ENCODE data around the gene DDR1. TPM values are rescaled to one million over a fixed set of nuclear protein-coding genes. Genes with fewer than 3 reads are reported as not detected.

The DDR1 gene
- total and polyA plus RNA-seq, 2 donors from 2014 or later, result 95.8 to 362 TPM

DNA sequence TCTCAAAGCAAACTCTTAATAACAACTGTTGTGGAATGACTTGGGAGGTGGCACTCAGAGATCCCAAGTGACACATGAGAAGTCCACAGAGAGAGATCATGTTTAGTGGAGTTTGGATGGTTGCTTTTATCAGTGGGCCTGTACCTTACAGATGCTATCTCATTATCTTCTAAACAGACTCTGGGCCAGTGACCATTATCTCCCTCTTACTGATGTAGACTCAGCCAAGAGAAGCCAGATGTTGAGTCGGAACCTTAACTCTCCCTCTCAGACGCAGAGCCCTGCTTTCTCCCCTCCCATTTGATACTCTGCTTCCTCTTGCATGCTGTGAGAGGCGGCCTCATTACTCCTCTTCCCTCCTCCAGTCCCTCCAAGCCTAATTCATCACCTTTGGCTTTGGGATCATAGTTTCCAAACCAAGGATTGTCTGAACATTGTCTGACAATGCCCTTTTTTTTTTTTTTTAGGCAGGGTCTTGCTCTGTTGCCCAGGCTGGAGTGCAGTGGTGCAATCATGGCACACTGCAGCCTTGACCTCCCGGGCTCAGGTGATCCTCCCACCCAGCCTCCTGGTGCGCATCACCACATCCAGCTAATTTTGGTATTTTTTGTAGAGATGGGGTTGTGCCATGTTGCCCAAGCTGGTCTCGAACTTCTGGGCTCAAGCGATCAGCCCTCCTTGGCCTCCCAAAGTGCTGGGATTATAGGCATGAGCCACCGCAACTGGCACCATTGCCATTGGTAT, 4.5 kb upstream of the DDR1 start:
- no peaks in the 10 kb centered on the region for H3K36me3 ChIP-seq (ENCODE audit: control insufficient read depth in 2 of 3, insufficient read depth in 3 of 3, low read length in 3 of 3)
- no peaks in the 10 kb centered on the region for H3K27me3 ChIP-seq (ENCODE audit: control insufficient read depth, insufficient read depth, low read length)
- intact Hi-C loops (cut with DNase I), result loop anchor here (10.0 kb wide), 2 partner anchors 55 to 145 kb away; no protein-coding TSS in a partner anchor
- no peak overlapping the region for H3K27ac ChIP-seq (ENCODE audit: low read depth in 2 of 2, low read length in 2 of 2)
- H3K9ac ChIP-seq (ENCODE audit: low read length in 3 of 3), result no peak overlapping the region
- no peaks in the 10 kb centered on the region for H3K9me3 ChIP-seq (ENCODE audit: control insufficient read depth in 2 of 3, insufficient read depth in 1 of 3, low read length in 3 of 3)
- TF ChIP-seq, protein P1, sequence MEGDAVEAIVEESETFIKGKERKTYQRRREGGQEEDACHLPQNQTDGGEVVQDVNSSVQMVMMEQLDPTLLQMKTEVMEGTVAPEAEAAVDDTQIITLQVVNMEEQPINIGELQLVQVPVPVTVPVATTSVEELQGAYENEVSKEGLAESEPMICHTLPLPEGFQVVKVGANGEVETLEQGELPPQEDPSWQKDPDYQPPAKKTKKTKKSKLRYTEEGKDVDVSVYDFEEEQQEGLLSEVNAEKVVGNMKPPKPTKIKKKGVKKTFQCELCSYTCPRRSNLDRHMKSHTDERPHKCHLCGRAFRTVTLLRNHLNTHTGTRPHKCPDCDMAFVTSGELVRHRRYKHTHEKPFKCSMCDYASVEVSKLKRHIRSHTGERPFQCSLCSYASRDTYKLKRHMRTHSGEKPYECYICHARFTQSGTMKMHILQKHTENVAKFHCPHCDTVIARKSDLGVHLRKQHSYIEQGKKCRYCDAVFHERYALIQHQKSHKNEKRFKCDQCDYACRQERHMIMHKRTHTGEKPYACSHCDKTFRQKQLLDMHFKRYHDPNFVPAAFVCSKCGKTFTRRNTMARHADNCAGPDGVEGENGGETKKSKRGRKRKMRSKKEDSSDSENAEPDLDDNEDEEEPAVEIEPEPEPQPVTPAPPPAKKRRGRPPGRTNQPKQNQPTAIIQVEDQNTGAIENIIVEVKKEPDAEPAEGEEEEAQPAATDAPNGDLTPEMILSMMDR (IDR thresholded peaks at IDR 0.05; ENCODE audit: borderline replicate concordance, extremely low read depth, insufficient read depth), result no peak
- no peak overlapping the region for H3K4me3 ChIP-seq (ENCODE audit: low read length in 3 of 3)
- peak in 1 of 5 donors; percentile 41 for DNase-seq
- H3K4me1 ChIP-seq (ENCODE audit: control insufficient read depth in 2 of 3, insufficient read depth in 2 of 3, low read depth in 1 of 3, low read length in 3 of 3), result peaks cover 9 to 25% (median 13%) of the 10 kb centered on the region in 3 donors
- FAIRE-seq, result no peak

DNA sequence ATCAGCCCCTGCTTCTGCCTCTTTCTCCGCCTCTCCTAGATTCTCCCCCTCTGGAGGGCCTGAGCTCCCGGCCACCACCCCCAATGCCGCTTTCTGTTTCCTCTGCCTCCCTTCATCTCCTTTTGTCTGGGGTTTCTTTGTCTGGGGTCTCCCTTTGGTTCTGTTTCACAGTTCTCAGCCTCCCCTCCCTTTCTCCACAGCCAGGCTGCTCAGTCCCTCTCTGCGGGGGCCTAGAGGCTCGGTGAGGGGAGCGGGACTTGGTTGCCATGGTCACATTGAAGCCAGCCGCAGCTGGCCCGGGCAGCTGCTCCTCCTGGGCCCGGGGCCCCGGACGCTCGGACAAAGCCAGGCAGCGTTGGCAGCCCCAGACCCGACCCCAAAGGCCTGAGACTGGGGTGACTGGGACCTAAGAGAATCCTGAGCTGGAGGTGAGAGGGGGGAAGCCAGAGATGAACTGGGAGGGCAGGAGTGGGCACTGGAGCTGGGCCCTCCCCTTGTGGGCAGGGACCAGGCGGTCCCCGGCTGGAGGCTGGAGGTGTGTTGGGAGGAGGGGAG, 3.5 kb upstream of the DDR1 start:
- peaks cover 9 to 34% (median 18%) of the 10 kb centered on the region in 3 donors for H3K4me1 ChIP-seq (ENCODE audit: control insufficient read depth in 2 of 3, insufficient read depth in 2 of 3, low read depth in 1 of 3, low read length in 3 of 3)
- FAIRE-seq (no peak), DNase-seq (peak; percentile 75 to 88 (median 81))
- TF ChIP-seq, protein P1 (IDR thresholded peaks at IDR 0.05; ENCODE audit: borderline replicate concordance, extremely low read depth, insufficient read depth), result no peak
- no peaks in the 10 kb centered on the region for H3K36me3 ChIP-seq (ENCODE audit: control insufficient read depth in 2 of 3, insufficient read depth in 3 of 3, low read length in 3 of 3)
- peak overlapping the region; percentile 94 to 97 for H3K27ac ChIP-seq (ENCODE audit: low read depth in 2 of 2, low read length in 2 of 2)
- no peaks in the 10 kb centered on the region for H3K9me3 ChIP-seq (ENCODE audit: control insufficient read depth in 2 of 3, insufficient read depth in 1 of 3, low read length in 3 of 3)
- peak overlapping the region; percentile 28 to 69 (median 30) for H3K4me3 ChIP-seq (ENCODE audit: low read length in 3 of 3)
- H3K9ac ChIP-seq (ENCODE audit: low read length in 3 of 3), result peak overlapping the region in 2 of 3 donors; percentile 20 to 42
- no peaks in the 10 kb centered on the region for H3K27me3 ChIP-seq (ENCODE audit: control insufficient read depth, insufficient read depth, low read length)
- intact Hi-C loops (cut with DNase I), result loop anchor here (10.0 kb wide), 1 partner anchor 146 kb away; no protein-coding TSS in a partner anchor

DNA sequence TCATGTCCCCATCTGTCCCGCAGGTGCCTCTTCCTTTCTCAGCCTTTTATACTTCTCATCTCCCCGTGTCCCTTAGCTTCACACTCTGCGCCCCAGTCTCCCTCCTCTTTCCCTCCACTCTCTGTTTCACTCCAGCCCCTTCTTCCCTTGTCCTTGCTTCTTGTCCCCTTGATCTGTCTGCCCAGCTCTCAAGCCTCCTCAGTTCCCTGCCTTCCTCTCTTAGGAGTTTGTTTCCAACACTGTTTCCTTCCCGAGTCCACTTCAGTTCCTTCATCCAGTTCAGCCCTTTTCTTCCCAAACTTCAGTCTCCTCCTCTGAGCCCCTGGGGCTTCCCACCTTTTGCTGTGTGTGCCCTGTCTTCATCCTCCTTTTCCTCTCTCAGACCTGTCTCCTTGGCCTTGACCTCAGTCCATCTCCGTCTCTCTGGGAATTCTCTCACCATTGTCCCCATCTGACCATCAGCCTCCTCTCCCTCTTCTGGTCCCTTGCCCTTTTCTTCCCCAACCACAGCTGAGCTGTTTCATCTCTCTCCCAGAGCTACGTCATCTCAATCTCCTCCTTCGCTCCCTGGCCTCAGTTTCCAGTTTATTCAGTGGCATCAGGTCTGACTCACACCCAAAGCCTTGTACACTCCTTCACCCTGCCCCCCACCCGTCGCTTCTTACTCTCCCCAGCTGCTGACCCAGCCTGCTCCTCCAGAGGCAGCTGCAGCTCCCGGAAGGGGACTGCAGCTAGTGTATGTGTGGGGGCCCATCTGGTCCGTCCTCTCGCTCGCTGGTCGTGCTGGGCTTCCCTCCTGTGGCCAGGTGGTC, 2.7 kb upstream of the DDR1 start:
- H3K36me3 ChIP-seq (ENCODE audit: control insufficient read depth in 2 of 3, insufficient read depth in 3 of 3, low read length in 3 of 3), result no peaks in the 10 kb centered on the region
- DNase-seq, result peak; percentile 50 to 80 (median 74)
- intact Hi-C loops (cut with DNase I), result loop anchor here (10.0 kb wide), 1 partner anchor 147 kb away; no protein-coding TSS in a partner anchor
- H3K27ac ChIP-seq (ENCODE audit: low read depth in 2 of 2, low read length in 2 of 2), result peak overlapping the region; percentile 94 to 97
- peak overlapping the region; percentile 30 to 69 (median 32) for H3K4me3 ChIP-seq (ENCODE audit: low read length in 3 of 3)
- no peaks in the 10 kb centered on the region for H3K9me3 ChIP-seq (ENCODE audit: control insufficient read depth in 2 of 3, insufficient read depth in 1 of 3, low read length in 3 of 3)
- no peaks in the 10 kb centered on the region for H3K27me3 ChIP-seq (ENCODE audit: control insufficient read depth, insufficient read depth, low read length)
- H3K9ac ChIP-seq (ENCODE audit: low read length in 3 of 3), result peak overlapping the region; percentile 11 to 67 (median 42)
- TF ChIP-seq, protein P1 (IDR thresholded peaks at IDR 0.05; ENCODE audit: borderline replicate concordance, extremely low read depth, insufficient read depth), result no peak
- no peak for FAIRE-seq
- H3K4me1 ChIP-seq (ENCODE audit: control insufficient read depth in 2 of 3, insufficient read depth in 2 of 3, low read depth in 1 of 3, low read length in 3 of 3), result peaks cover 9 to 39% (median 23%) of the 10 kb centered on the region in 3 donors
